NCI-H2196 treated with DMSO at 0.1 percent for 48 hours (cell line): ENCODE data around the gene TMSB4Y.

ENCODE experiments used
- DNase-seq: peaks from one replicate; lab custom pipeline; 2025; ENCODE audit not compliant: unreplicated experiment; lab: John Stamatoyannopoulos, UW

The TMSB4Y gene

DNA sequence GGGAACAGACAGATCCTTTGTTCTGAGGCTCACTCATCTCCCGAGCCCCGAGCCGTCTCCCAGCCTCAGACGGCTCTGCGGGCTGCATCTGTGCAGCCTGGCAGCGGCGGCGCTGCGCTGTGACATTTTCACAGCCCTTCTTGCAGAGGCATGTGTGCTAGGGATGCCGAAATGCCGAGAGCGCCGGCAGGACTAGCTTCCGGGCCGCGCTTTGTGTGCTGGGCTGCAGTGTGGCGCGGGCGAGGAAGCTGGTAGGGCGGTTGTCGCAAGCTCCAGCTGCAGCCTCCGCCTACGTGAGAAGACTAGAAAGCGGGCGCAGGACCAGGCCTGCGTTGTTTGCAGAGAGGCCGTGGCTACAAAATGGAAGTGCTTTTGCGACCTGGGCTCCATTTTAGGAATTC lies at the start of gene TMSB4Y:
Gene TMSB4Y, plus strand, starts transcription at position 332 of the 401 bp plus-strand sequence.
- DNase-seq, result peak; percentile 85

DNA sequence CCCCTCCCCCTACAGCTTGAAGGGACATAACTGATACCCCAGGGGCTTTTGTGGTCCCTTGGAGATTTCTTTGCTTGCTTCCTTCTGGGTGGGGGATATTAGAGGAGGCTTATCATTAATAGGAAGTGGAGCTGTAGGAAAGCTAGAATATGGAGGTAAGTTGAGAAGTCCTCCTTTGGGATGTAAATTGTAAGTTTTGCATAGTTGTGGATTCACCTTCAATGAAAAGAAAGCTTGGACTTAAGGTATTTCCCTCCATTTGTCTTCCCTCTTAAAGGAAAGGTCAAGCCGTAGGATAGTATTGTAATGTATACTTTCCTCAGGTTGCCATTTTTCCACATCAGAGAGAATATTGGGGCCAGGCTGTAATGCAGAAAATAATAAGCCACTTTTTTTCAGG lies 39.5 kb upstream of the TMSB4Y start:
- DNase-seq, result no peak

DNA sequence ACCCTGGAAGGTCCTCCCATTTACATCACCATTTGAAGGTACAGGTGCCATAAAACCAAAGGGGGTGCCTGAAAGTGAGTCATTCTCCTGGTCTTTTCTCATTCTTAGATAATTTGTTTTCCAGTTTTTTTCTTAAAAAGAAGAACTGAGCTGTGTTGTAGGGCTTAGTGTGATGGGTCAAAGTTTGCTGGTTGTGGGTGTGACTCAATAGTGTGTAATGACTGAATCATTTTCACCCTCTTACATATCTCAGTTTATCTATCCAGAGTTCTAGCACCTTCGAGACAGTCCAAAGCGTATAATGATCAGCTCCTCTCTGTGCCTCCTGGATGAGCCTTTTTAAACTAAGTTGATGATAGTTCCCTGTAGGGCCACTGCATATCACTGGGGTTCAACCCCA lies 32.6 kb upstream of the TMSB4Y start:
- DNase-seq, result no peak

DNA sequence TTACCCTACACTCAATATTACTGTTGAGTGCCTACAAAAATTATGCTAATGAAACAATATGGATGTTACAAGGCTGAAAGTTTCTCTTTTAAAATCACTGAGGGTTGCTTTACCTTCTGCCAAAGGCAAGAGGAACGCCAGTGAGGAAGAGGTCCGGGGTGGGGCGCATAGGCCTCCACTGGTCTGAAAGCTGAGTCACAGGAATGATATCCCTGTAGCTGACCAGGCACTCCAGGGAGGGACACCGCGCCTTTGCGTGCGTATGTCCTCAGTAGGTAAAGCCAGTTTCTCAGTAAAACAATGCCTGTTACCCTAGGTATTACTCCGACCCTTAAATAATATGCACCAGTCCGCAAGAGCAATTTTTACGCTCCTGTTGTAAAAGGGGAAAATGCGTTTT lies 1.4 kb upstream of the TMSB4Y start:
- DNase-seq, result no peak

DNA sequence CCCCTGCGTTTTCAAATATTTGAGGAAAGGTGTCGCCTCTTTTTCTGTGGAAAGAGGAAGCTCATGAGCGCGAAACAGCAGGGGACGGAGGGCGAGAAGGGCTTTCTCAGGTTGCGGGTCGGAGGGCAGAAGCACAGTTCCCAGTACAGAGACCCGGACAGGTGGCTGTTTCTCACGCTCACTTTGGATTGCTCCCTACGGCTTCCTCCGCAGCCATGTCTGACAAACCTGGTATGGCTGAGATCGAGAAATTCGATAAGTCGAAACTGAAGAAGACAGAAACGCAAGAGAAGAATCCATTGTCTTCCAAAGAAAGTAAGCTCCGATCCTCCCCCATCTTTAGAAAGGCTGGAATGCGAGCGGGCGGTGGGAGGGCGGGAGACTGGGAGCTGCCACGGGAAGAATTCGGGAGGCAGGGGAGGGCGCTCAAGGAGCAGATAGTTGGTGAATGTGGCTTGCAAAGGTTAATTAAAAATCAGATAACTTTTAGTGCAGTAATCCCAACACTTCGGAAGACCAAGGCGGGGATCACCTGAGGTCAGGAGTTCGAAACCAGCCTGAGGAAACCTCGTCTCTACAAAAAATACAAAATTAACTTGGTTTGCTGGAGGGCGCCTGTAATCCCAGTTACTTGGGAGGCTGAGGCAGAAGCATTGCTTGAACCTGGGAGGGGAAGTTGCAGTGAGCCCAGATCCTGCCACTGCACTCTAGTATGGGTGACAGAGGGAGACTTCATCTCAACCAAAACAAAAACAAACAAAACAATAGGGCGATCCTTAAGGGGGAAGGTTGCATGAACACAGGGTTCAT lies 627 bp downstream of the TMSB4Y start:
- no peak for DNase-seq

DNA sequence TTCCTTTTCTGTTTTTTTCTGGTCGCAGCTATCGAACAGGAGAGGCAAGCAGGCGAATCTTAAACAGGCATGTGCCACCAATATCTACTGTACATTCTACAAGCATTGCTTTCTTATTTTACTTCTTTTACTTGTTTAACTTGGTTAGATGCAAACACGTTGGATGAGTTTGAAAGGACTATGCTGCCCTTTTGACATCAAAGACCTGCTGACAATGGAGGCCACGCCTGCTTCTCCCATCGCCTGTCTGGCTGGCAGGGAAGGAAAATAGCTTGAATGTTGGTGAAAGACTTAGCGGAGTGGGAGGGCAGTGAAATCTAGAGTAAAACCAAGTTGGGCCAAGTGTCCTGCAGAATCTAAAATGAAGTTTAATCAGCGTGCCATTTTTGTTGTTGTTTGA lies 1.5 kb downstream of the TMSB4Y start:
- no peak for DNase-seq

DNA sequence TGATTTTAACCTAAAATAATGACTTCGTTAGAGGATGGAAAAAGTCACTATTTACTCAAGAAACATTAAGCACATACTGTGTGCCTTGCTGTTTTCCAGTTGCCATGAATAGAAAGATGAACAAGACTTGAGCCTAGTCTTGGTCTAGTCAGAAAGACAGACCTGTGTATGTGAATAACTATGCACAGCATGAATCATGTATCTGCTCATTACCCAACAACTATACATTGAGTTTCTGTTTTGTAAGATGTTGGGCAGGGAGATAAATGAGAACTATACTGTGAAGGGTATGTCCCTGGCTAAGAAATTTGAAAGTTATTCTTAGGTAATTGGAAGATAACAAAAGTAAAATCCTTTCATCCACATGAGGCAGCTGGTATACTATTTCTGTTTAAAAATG lies 4.3 kb downstream of the TMSB4Y start:
- no peak for DNase-seq

DNA sequence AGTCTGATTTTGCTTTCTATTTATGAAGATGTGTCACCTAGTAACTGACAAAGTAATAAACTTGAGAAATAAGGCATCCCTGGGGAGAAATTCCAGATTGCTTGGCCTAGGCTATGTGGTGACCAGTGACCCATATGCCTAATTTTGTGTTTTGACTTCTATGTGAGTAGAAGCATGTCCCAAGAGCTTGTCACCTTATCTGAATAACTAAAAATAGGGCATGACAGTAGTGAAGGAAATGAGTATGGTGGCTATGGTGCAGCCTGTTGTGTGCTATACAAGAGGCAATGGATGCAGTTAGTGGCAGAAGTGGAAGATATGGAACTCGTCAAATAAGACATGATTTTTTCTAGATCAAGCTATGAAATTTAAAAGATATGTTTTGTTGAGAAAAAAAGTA lies 15.3 kb downstream of the TMSB4Y start:
- no peak for DNase-seq

DNA sequence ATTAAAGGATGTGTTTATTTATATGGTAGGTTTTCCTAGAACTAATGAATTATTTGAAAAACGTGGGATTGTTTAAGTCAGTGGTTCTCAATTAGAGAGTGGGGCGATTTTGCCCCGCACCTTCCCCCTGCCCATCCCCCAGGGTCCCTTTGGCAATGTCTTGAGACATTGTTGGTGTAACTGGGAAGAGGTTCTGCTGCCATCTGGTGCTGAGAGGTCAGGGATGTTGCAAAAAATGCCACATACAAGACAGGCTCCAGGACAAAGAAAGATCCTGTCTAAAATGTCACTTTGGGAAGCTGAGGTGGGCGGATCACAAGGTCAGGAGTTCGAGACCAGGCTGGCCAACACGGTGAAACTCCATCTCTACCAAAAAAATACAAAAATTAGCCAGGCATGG lies 25.8 kb downstream of the TMSB4Y start:
- DNase-seq, result no peak

DNA sequence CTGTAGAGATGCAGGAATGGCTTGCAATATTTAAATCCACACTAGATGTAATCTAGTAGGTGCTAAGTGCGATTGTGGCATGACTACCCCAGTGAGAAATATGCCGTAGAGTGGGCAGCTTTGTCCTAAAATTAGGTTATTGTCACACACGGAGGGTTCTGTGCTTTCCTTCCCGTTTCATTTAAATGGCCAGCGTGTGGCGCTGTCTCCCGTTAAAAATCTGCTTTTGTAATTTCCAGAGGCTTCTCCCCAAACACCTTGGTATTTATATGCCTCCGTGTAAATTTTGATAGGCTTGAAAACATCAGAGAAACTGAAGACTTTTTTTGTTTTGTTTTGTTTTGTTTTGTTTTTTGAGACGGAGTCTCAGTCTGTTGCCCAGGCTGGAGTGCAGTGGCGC lies 34.9 kb downstream of the TMSB4Y start:
- DNase-seq, result no peak

DNA sequence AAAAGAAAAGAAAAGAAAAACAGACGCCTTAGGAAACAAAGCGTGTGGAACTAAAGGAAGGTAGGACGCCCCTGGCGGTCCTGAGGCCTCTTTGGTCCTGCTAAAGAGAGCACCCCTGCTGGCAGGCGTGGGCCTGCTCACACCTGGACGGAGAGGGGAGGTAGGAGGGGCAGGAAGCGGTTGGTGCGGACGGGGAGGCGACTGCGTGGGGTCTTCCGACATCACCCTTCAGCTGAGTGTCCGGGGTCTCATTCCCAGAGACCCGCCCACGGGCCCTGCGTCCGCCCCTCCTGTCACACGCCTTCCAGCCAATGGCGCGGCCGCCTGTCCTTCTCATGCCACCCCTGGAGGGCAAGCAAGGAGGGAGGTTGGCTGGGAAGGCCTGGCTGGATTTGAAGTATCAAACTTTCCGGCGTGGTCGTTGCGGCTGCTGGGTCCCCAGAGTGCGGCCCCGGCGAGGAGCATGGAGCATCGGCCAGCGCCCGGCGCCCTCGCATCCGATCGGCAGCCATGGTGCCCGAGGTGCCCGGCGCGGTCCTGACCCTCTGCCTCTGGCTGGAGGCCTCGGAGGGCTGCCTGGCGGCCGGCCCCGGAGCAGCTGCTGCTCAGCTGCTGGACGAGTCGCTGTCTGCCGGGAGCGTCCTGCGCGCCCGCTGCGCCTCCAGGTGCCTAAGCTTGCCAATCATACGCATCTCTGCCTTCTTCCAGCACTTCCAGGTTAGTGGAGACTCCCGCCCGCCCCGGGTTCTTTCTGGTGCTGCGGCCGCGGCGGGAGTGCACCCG lies 47.8 kb downstream of the TMSB4Y start:
- DNase-seq, result peak; percentile 63

DNA sequence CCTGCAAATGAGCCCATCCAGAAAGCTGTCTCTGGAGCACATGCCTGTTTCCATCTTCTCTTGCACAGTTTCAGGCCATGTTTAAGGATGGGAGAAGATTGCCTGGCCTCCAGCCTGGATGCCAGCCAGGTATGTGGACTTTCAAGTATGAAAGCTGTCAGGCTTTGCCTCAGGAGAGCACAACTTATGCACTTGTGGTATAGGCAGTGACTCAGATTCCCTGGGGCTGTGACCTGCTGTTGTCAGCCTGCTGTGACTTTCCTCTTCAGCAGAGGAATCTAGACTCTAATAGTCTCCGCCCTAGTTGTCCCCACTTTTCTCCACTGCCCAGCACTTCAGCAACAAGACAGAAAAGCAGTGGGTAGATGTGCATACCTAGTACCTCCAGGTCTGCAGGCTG lies 51.0 kb downstream of the TMSB4Y start:
- DNase-seq, result no peak
